Neural progenitor cell (in vitro differentiated cells): ENCODE results near the gene CDK17. TPM values are rescaled to one million over a fixed set of nuclear protein-coding genes. Genes with fewer than 3 reads are reported as not detected.
"Not testable (repeated sequence)": the region's sequence is repeated elsewhere in the genome, so short reads cannot be mapped to it uniquely, and the experiment has no call there.

Experiments
- DNase-seq: peaks from one replicate; pipeline ENCODE4 v3.0.0-alpha.2; 2016; ENCODE audit warnings: low spot score
- H2AFZ ChIP-seq: fragments of 200-600 bp; sonication (generic); replicated peaks from 2 replicates; pipeline ENCODE4 v1.6.1; 2016; ENCODE audit warnings: antibody characterized with exemption
- H3F3A ChIP-seq: fragments of 200-600 bp; sonication (generic); 2 replicates; pipeline ENCODE4 v1.6.1; 2016; ENCODE audit warnings: antibody characterized with exemption, low read depth
- H3K27ac ChIP-seq: fragments of 200-600 bp; sonication (generic); 2 replicates; pipeline ENCODE4 v1.5.1; 2016; ENCODE audit warnings: mild to moderate bottlenecking
- H3K27me3 ChIP-seq: fragments of 200-600 bp; sonication (generic); 2 replicates; pipeline ENCODE4 v1.6.1; 2016; ENCODE audit warnings: mild to moderate bottlenecking, moderate library complexity
- H3K36me3 ChIP-seq: fragments of 200-600 bp; sonication (generic); 2 replicates; pipeline ENCODE4 v1.5.1; 2016
- H3K4me1 ChIP-seq: fragments of 200-600 bp; sonication (generic); 2 replicates; pipeline ENCODE4 v1.6.1; 2016; ENCODE audit warnings: mixed run types
- H3K4me2 ChIP-seq: fragments of 200-600 bp; sonication (generic); 2 replicates; pipeline ENCODE4 v1.6.1; 2016
- H3K4me3 ChIP-seq: fragments of 200-600 bp; sonication (generic); 2 replicates; pipeline ENCODE4 v1.5.1; 2016
- H3K79me2 ChIP-seq: fragments of 200-600 bp; sonication (generic); 2 replicates; pipeline ENCODE4 v1.6.1; 2016; ENCODE audit warnings: low read depth
- H3K9ac ChIP-seq: fragments of 200-600 bp; sonication (generic); 2 replicates; pipeline ENCODE4 v1.6.1; 2016
- H3K9me3 ChIP-seq: fragments of 200-600 bp; sonication (generic); 2 replicates; pipeline ENCODE4 v1.5.1; 2016; ENCODE audit warnings: low read depth
- H4K20me1 ChIP-seq: fragments of 200-600 bp; sonication (generic); 2 replicates; pipeline ENCODE4 v1.6.1; 2016; ENCODE audit warnings: low read depth
- H3K27ac Mint-ChIP-seq: 3 replicates; pipeline ENCODE4 v1.8.0; 2021; ENCODE audit warnings: mixed read lengths
- H3K27me3 Mint-ChIP-seq: 2 replicates; pipeline ENCODE4 v1.8.0; 2022; ENCODE audit warnings: low read depth, mild to moderate bottlenecking, inconsistent platforms, moderate library complexity, mixed read lengths; ENCODE audit not compliant: insufficient read depth
- H3K36me3 Mint-ChIP-seq: 3 replicates; pipeline ENCODE4 v1.8.0; 2021; ENCODE audit warnings: mixed read lengths
- H3K4me1 Mint-ChIP-seq: 3 replicates; pipeline ENCODE4 v1.8.0; 2021; ENCODE audit warnings: mixed read lengths
- H3K4me3 Mint-ChIP-seq: 3 replicates; pipeline ENCODE4 v1.8.0; 2021; ENCODE audit warnings: mild to moderate bottlenecking, moderate library complexity, mixed read lengths
- H3K9me3 Mint-ChIP-seq: 3 replicates; pipeline ENCODE4 v1.8.0; 2020; ENCODE audit warnings: mixed read lengths
- CTCF ChIP-seq: fragments of 200-600 bp; sonication (generic); IDR thresholded peaks from 2 replicates; pipeline ENCODE4 v1.5.1; 2017; ENCODE audit warnings: antibody characterized with exemption, mild to moderate bottlenecking
- EZH2 ChIP-seq: fragments of 200-600 bp; sonication (generic); IDR thresholded peaks from 2 replicates; pipeline ENCODE4 v1.6.1; 2017; ENCODE audit warnings: antibody characterized with exemption, mild to moderate bottlenecking, moderate library complexity
- EZH2phosphoT487 ChIP-seq: fragments of 200-600 bp; sonication (generic); IDR thresholded peaks from 2 replicates; pipeline ENCODE4 v1.6.1; 2017; ENCODE audit warnings: antibody characterized with exemption
- total RNA-seq: library from RNA; depleted of rRNA; stranded (reverse); fragments of >200 nt; gene quantifications from 2 replicates; pipeline ENCODE4 v1.2.3, GENCODE V29; 2015; ENCODE audit warnings: low replicate concordance

CDK17 gene
- total RNA-seq, 1 donor from 2014 or later, result 61.2 TPM

GRCh38 chr12:96434107-96434506 is 33.9 kb upstream of the CDK17 start:
- no peak overlapping the region for H3K27ac ChIP-seq
- no peak overlapping the region for H3K4me2 ChIP-seq
- H3K9me3 ChIP-seq, result no peaks in the 10 kb centered on the region
- no peaks in the 10 kb centered on the region for H4K20me1 ChIP-seq
- H3F3A ChIP-seq, result peaks cover 11% of the 10 kb centered on the region
- H3K4me3 ChIP-seq, result no peak overlapping the region
- Mint-ChIP-seq H3K9me3 (no peaks in the 10 kb centered on the region), H3K36me3 (no peaks in the 10 kb centered on the region), H3K4me1 (peaks cover 7% of the 10 kb centered on the region), H3K27ac (no peak overlapping the region), H3K27me3 (no peaks in the 10 kb centered on the region), H3K4me3 (no peak overlapping the region)
- H2AFZ ChIP-seq, result no peak overlapping the region
- no peaks in the 10 kb centered on the region for H3K79me2 ChIP-seq
- no peak for DNase-seq
- H3K4me1 ChIP-seq, result peaks cover 22% of the 10 kb centered on the region
- no peak overlapping the region for H3K9ac ChIP-seq
- no peak for TF ChIP-seq EZH2
- no peak for TF ChIP-seq CTCF
- no peak for TF ChIP-seq EZH2phosphoT487
- no peaks in the 10 kb centered on the region for H3K27me3 ChIP-seq
- H3K36me3 ChIP-seq, result no peaks in the 10 kb centered on the region

- not testable (repeated sequence) for H3K27ac ChIP-seq, H3K4me3 Mint-ChIP-seq, H3K9ac ChIP-seq, H2AFZ ChIP-seq, H3K27ac Mint-ChIP-seq, H3K79me2 ChIP-seq, H3K36me3 ChIP-seq, DNase-seq, H3K9me3 Mint-ChIP-seq, H3K4me3 ChIP-seq, H3K4me1 Mint-ChIP-seq, H3K36me3 Mint-ChIP-seq, H3K27me3 Mint-ChIP-seq, H4K20me1 ChIP-seq, H3K27me3 ChIP-seq, H3K9me3 ChIP-seq, H3K4me2 ChIP-seq
- Histone ChIP-seq H3F3A (peaks cover 24% of the 10 kb centered on the region), H3K4me1 (peaks cover 33% of the 10 kb centered on the region)
These were observed 32.5 kb upstream of the CDK17 start for GRCh38 chr12:96432496-96433321.

GRCh38 chr12:96431067-96431466 is 30.8 kb upstream of the CDK17 start:
- peaks cover 17% of the 10 kb centered on the region for H3K4me1 Mint-ChIP-seq
- Histone ChIP-seq H2AFZ (no peak overlapping the region), H3K27me3 (no peaks in the 10 kb centered on the region), H3K9ac (no peak overlapping the region), H3K4me2 (no peak overlapping the region), H3K27ac (no peak overlapping the region), H3K9me3 (no peaks in the 10 kb centered on the region), H3F3A (peaks cover 31% of the 10 kb centered on the region), H3K4me3 (no peak overlapping the region), H3K4me1 (peaks cover 41% of the 10 kb centered on the region), H3K79me2 (no peaks in the 10 kb centered on the region), H3K36me3 (no peaks in the 10 kb centered on the region), H4K20me1 (no peaks in the 10 kb centered on the region)
- H3K4me3 Mint-ChIP-seq, result no peak overlapping the region
- peak; percentile 11 for DNase-seq
- no peaks in the 10 kb centered on the region for H3K36me3 Mint-ChIP-seq
- H3K27ac Mint-ChIP-seq, result no peak overlapping the region
- no peaks in the 10 kb centered on the region for H3K9me3 Mint-ChIP-seq
- TF ChIP-seq EZH2phosphoT487, result no peak
- no peak for TF ChIP-seq EZH2
- no peaks in the 10 kb centered on the region for H3K27me3 Mint-ChIP-seq

- no peaks in the 10 kb centered on the region for H3K36me3 Mint-ChIP-seq
- Histone ChIP-seq H2AFZ (peak overlapping the region; percentile 94), H3K4me3 (no peak overlapping the region), H3K27me3 (no peaks in the 10 kb centered on the region), H4K20me1 (no peaks in the 10 kb centered on the region), H3K4me1 (peaks cover 41% of the 10 kb centered on the region), H3K9me3 (no peaks in the 10 kb centered on the region), H3K4me2 (peak overlapping the region; percentile 51), H3K9ac (no peak overlapping the region), H3K79me2 (no peaks in the 10 kb centered on the region), H3F3A (peaks cover 31% of the 10 kb centered on the region), H3K36me3 (no peaks in the 10 kb centered on the region), H3K27ac (peak overlapping the region; percentile 75)
- H3K4me1 Mint-ChIP-seq, result peaks cover 17% of the 10 kb centered on the region
- peak; percentile 72 for DNase-seq
- TF ChIP-seq EZH2phosphoT487 (no peak), CTCF (no peak), EZH2 (no peak)
- H3K27ac Mint-ChIP-seq, result peak overlapping the region; percentile 85
- no peaks in the 10 kb centered on the region for H3K27me3 Mint-ChIP-seq
- no peaks in the 10 kb centered on the region for H3K9me3 Mint-ChIP-seq
- H3K4me3 Mint-ChIP-seq, result no peak overlapping the region
These were observed 27.1 kb upstream of the CDK17 start for GRCh38 chr12:96427269-96427729.
